Osteoblast (primary cell): ENCODE results near the gene PIP4K2C. TPM values are rescaled to one million over a fixed set of nuclear protein-coding genes. Genes with fewer than 3 reads are reported as not detected.

Source experiments
- DNase-seq: peaks from one replicate; pipeline ENCODE4 v3.0.0; 2011; ENCODE audit warnings: low spot score, mixed read lengths; ENCODE audit not compliant: insufficient read length; ENCODE audit errors: missing footprints
- H2AFZ ChIP-seq: 2 replicates; pipeline ENCODE4 v1.6.0; 2011; ENCODE audit warnings: mild to moderate bottlenecking, low read length
- H3K27ac ChIP-seq: 2 replicates; pipeline ENCODE4 v1.5.1; 2011; ENCODE audit warnings: mild to moderate bottlenecking, low read depth, low read length, moderate library complexity
- H3K27me3 ChIP-seq: 2 replicates; pipeline ENCODE4 v1.6.0; 2012; ENCODE audit warnings: mild to moderate bottlenecking, control low read depth, inconsistent platforms, low read length, moderate library complexity; ENCODE audit not compliant: insufficient read depth
- H3K36me3 ChIP-seq: 2 replicates; pipeline ENCODE4 v1.5.1; 2011; ENCODE audit warnings: mild to moderate bottlenecking, low read length, control low read depth, moderate library complexity; ENCODE audit not compliant: insufficient read depth
- H3K4me1 ChIP-seq: 2 replicates; pipeline ENCODE4 v1.5.1; 2011; ENCODE audit warnings: mild to moderate bottlenecking, low read length, control low read depth, moderate library complexity; ENCODE audit not compliant: insufficient read depth
- H3K4me2 ChIP-seq: 2 replicates; pipeline ENCODE4 v1.6.0; 2011; ENCODE audit warnings: mild to moderate bottlenecking, low read length; ENCODE audit not compliant: insufficient read depth
- H3K4me3 ChIP-seq: fragments of 200-600 bp; sonication (generic); 3 replicates; pipeline ENCODE4 v1.5.1; 2012; ENCODE audit warnings: mild to moderate bottlenecking, low read length, inconsistent platforms; ENCODE audit not compliant: insufficient read depth
- H3K79me2 ChIP-seq: 2 replicates; pipeline ENCODE4 v1.6.0; 2012; ENCODE audit warnings: mild to moderate bottlenecking, low read length, control low read depth, inconsistent platforms; ENCODE audit not compliant: insufficient read depth
- H3K9me3 ChIP-seq: 2 replicates; pipeline ENCODE4 v1.5.1; 2011; ENCODE audit warnings: low read depth, low read length, control low read depth
- H4K20me1 ChIP-seq: 2 replicates; pipeline ENCODE4 v1.6.0; 2012; ENCODE audit warnings: mild to moderate bottlenecking, low read length, control low read depth; ENCODE audit not compliant: insufficient read depth
- CTCF ChIP-seq: IDR thresholded peaks from 2 replicates; pipeline ENCODE4 v1.5.1; 2011; ENCODE audit warnings: mild to moderate bottlenecking, low read depth, low read length, moderate library complexity; ENCODE audit errors: extremely low read depth
- total RNA-seq: library from RNA; depleted of rRNA; stranded (reverse); fragments of >200 nt; gene quantifications from 2 replicates; pipeline ENCODE4 v1.2.3, GENCODE V29; 2012

PIP4K2C gene
- total RNA-seq, 1 donor: 36.6 TPM

GRCh38 chr12:57574795-57575194 is 16.2 kb upstream of the PIP4K2C start:
- Histone ChIP-seq H3K4me3 (no peak overlapping the region), H3K36me3 (no peaks in the 10 kb centered on the region), H3K9me3 (no peaks in the 10 kb centered on the region), H3K27me3 (peaks cover 4% of the 10 kb centered on the region), H3K4me2 (no peak overlapping the region), H3K27ac (no peak overlapping the region), H4K20me1 (no peaks in the 10 kb centered on the region), H3K4me1 (no peaks in the 10 kb centered on the region), H2AFZ (no peak overlapping the region), H3K79me2 (no peaks in the 10 kb centered on the region)
- TF ChIP-seq CTCF: no peak
- DNase-seq: no peak

GRCh38 chr12:57575771-57576612 is 15.0 kb upstream of the PIP4K2C start:
- DNase-seq: no peak
- no peak overlapping the region for H3K4me2 ChIP-seq
- no peaks in the 10 kb centered on the region for H3K36me3 ChIP-seq
- no peaks in the 10 kb centered on the region for H3K4me1 ChIP-seq
- TF ChIP-seq CTCF: no peak
- H3K27ac ChIP-seq: no peak overlapping the region
- H3K27me3 ChIP-seq: peaks cover 3% of the 10 kb centered on the region
- H2AFZ ChIP-seq: no peak overlapping the region
- H3K9me3 ChIP-seq: no peaks in the 10 kb centered on the region
- H3K4me3 ChIP-seq: no peak overlapping the region
- no peaks in the 10 kb centered on the region for H4K20me1 ChIP-seq
- H3K79me2 ChIP-seq: no peaks in the 10 kb centered on the region

- Histone ChIP-seq H3K4me2 (no peak overlapping the region), H3K27ac (no peak overlapping the region), H3K36me3 (no peaks in the 10 kb centered on the region), H3K27me3 (no peaks in the 10 kb centered on the region), H3K4me1 (no peaks in the 10 kb centered on the region), H3K79me2 (no peaks in the 10 kb centered on the region), H3K4me3 (no peak overlapping the region), H3K9me3 (no peaks in the 10 kb centered on the region), H2AFZ (no peak overlapping the region), H4K20me1 (no peaks in the 10 kb centered on the region)
- TF ChIP-seq CTCF: no peak
- DNase-seq: no peak
These were observed 14.3 kb upstream of the PIP4K2C start for GRCh38 chr12:57576613-57577160.

DNA sequence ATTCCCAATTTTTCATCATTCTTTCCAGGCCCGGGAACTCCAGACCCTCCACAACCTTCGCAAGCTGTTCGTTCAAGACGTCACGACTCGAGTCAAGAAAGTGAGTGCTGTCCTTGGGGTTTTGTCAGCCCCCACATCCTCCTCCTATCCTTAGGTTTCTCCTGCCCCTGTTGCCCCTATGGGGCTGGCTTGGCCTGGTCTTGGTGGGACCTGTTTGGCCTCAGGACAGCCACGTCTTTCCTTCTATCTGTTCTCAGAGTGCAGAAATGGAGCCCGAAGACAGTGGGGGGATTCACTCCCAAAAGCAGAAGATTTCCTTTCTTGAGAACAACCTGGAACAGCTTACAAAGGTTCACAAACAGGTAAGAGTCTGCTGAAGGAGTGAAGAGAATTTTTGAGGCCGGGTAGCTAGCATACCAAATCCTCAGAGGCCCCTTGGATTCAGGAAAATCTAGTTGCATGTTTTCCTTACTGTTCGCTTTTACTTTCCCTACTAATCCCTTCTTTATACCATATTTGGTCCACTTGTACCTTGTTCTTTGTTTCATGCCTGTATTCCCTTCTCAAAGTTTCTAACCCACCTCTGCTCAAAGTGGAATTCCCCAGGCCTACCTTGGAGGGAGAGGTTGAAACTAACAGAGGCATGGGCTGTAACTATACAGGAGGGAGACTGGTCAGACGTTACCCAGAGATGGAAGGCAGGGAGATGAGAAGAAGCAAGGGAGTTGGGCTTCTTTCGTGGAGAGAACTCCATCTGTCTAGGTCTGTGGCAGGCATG is 12.8 kb upstream of the PIP4K2C start:
- TF ChIP-seq CTCF: no peak
- H3K27ac ChIP-seq: no peak overlapping the region
- H3K79me2 ChIP-seq: no peaks in the 10 kb centered on the region

More for the DNA sequence above, 12.8 kb upstream of the PIP4K2C start:
- Histone ChIP-seq H3K4me3 (no peak overlapping the region), H4K20me1 (no peaks in the 10 kb centered on the region), H3K4me1 (no peaks in the 10 kb centered on the region), H3K9me3 (no peaks in the 10 kb centered on the region), H3K27me3 (no peaks in the 10 kb centered on the region), H3K36me3 (no peaks in the 10 kb centered on the region), H3K4me2 (no peak overlapping the region), H2AFZ (no peak overlapping the region)
- DNase-seq: no peak
